Measurements from ENCODE around the gene BIRC5.
"Not testable (repeated sequence)": the region's sequence is repeated elsewhere in the genome, so short reads cannot be mapped to it uniquely, and the experiment has no call there.

The BIRC5 gene

DNA sequence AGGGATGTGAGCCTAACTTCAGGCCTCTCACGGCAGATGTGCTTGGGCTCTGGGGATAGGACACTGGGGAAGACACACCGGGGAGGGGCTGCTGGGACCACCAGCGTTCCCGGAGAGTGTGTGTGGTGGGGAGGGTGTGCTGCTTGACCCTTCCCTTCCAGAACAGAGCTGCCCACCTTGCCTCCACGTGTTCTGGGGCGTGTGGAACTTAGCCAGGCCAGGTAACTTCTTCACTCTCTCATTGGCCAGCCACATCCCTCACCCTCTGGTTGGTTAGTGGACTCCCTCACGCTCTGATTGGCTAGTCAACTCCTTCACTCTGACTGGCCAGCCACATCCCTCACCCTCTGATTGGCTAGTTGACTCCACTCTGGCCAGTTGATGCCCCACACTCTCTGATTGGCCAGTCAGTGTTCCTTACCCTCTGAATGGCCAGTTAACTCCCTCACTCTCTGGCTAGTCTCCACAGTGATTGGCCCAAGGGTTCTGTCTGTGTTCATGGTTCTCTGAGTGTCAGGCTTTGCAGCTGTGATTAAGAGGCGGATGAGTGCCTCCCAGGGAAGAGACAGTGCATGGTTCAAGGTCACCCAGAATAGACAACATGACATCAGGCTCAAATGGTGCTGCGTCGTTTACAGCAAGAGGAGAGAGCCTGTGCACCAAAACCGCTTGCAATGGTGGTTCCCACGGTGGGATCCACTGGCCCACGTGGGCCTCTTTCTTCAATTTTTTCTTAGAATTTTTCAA is 27.4 kb downstream of the BIRC5 start:
- no peak for DNase-seq

DNA sequence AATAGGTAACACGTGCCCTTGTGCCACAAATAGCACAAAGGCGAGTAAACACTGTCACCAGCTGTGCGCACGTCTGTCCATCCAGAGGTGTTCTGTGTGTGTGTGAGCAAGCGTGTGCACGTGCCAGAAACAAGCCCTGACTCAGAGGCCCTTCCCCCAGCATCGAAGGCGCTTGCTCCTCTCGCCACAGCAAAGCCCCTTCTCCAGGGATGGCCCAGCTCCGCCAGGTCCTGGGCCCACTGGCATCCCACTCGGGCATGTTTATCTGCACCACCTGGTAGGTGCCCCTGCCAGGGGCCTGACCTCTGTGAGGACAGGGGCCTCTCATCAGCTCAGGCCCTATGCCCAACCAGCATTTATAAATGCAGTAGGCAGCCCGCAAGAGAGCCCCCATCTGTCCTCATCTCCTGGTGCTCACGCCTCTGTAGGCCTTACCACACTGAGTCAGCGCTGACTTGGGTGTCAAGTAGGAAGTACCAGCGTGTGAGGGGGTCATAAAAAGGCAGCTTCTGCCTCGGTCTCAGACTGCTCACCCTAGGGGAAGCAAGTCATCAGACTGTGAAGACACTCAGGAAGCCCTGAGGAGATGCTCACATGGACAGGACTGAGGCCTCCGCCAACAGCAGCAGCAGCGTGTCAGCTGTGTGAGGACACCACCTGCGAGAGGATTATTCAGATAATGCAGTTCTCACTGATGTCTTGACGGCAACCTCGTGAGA is 28.1 kb downstream of the BIRC5 start:
- DNase-seq, result no peak

- no peak for DNase-seq
These were observed 33.3 kb downstream of the BIRC5 start for GRCh38 chr17:78247304-78247703.

- no peak for DNase-seq
These were observed 34.2 kb downstream of the BIRC5 start for GRCh38 chr17:78248051-78248914.

DNA sequence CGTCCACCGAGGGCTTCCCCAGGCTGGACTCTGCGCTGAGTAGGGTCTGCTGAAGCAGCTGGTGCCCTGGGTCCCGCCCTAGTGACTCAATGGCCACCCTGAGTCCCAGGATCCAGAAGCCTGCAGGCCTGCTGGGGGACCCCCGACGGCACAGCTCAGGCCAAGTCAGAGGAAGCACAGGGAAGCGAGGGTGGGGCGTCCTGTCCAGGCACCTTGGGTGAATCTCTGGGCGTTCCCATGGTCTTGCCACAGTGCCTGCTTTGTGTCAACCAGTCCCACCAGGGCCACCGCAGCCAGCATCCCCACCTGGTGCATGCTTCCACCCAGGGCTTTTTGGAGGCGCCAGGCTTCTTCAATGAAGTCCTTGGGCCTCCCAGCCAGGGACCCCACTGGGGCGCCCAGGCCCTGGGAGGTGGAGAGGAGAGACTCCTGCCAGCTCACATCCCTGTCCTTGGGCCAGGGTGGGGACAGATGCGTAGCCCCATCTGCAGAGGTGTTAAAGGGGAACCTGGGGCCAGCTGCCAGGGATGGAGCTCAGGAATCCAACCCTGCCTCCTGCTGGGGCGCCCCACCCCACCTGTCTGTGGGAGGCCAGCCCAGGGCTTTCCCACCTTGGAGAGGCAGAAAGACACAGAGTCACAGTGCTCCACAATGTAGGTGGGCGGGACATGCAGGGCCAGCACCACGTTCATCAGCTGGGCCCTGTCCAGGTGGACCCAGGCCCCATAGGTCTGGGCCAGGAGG is 35.2 kb downstream of the BIRC5 start:
- DNase-seq, result no peak

- no peak for DNase-seq
These were observed 36.1 kb downstream of the BIRC5 start for GRCh38 chr17:78249818-78250806.

GRCh38 chr17:78250891-78251772 is 37.1 kb downstream of the BIRC5 start:
- DNase-seq, result peak; percentile 85

DNA sequence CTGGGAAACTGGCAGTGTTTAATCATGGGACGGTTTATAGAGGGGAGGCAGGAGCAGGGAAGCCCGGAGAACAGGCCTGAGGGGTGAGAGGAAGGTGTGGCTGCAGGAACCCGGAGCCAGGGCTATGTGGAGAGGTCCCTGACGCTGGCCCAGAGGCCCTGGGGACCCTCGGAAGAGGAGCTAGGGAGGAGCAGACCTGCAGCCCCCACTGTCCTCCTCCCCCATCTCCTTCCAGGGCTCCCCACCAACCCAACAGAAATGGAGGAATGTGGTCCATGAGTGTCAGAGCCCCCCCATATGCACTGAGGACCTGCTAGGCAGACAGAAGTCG is 37.7 kb downstream of the BIRC5 start:
- DNase-seq, result no peak

DNA sequence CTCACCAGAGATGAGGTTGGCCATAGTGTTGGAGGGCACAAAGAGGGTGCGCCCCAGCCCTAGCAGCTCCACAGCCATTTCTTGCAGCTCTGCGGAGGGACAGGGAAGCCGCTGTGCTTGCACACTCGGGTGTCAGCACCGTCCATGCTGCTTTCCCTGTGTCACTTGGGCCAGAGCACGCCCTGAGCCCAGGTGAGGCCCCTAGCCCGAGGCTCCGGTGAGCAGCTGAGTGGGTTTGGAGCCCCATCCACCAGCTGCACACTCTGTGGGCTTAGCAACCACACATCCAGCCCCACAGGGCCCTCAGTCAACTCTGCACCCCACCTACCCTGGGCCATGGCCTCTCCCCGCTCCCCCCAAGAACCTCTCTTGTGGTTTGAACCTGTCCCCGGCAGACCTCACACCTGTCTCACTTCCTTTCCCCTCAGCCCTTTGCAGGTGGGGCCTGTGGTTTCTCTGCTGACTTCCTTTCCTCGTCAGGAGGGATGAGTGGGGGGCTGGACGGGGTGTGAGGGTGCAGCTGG is 38.1 kb downstream of the BIRC5 start:
- peak; percentile 30 for DNase-seq

DNA sequence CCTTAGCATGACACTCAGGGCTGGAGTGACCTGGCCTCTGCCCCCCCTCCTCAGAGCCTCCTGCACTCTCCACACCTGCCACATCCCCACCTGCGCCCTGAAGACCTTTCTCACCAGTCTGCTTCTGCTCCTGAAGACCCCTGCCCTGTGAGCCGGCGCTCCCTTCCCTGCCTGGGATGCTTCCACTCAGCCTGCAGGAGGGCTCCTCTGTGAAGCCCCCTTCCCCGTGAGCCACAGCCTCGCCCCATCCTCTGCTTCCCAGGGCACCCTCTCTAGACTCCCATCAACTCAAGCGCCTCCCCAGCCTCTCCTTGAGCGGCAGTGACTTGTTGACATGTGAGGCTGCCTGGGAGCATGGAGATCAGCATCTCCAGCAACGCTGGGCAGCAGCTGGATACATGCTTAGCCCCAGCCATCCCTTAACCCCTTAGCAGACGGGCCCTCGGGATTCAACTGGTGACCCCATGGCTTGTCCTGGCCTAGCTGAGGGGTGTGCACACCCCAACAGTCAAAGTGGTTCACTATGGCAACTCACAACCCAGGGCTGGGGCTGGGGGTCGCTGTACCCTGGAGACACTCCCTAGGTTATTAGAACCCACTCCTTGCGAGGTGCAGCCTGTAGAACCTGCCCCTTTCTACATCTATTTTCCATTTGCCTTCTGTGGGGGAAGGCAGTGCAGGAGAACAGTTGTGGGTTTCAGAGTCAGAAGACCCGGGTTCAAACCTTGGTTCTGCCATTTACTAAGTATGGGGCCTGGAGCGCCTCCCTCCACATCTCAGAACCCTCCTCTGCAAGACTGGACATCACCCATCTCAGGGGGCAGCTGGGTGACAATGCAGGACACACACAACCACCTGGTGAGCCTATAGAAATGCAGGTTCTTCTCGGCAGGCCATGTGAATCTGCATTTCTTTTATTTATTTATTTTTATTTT is 38.9 kb downstream of the BIRC5 start:
- DNase-seq, result no peak

DNA sequence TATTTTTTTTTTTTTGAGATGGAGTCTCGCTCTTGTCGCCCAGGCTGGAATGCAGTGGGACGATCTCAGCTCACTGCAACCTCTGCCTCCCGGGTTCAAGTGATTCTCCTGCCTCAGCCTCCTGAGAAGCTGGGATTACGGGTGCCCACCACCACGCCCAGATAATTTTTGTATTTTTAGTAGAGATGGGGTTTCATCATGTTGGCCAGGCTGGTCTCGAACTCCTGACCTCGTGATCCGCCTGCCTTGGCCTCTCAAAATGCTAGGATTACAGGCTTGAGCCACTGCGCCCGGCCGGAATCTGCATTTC is 39.5 kb downstream of the BIRC5 start:
- not testable (repeated sequence) for DNase-seq

- DNase-seq, result peak; percentile 85
These were observed 40.1 kb downstream of the BIRC5 start for GRCh38 chr17:78253946-78254672.

DNA sequence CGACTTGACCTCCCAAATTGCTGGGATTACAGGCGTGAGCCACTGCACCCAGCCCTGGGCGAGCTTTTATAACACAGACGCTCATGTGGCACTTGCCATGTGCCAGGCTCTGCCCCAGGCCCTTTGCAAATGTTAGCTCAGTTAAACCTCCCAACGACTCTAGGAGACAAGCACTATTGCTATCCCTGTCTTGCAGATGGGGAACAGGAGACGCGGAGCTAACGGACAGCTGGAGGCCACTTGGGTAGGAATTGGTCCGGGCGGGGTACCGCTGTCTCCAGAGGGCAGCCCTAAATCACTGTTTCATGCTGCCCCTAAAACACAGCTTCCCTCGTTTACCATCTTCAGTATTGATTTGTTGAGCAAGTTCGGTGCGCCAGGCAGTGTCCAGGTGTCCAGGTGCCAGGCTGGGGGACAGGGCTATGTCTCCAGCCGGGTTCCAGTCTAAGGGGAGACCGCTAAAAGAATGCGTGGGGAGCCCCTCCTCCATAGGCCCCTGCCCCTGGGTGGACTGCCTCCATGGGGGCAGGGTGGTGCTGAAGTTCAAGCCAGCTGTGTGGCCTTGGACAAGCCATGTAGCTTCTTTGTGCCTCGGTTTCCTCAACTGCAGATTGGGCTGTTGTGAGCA is 41.1 kb downstream of the BIRC5 start:
- no peak for DNase-seq

DNA sequence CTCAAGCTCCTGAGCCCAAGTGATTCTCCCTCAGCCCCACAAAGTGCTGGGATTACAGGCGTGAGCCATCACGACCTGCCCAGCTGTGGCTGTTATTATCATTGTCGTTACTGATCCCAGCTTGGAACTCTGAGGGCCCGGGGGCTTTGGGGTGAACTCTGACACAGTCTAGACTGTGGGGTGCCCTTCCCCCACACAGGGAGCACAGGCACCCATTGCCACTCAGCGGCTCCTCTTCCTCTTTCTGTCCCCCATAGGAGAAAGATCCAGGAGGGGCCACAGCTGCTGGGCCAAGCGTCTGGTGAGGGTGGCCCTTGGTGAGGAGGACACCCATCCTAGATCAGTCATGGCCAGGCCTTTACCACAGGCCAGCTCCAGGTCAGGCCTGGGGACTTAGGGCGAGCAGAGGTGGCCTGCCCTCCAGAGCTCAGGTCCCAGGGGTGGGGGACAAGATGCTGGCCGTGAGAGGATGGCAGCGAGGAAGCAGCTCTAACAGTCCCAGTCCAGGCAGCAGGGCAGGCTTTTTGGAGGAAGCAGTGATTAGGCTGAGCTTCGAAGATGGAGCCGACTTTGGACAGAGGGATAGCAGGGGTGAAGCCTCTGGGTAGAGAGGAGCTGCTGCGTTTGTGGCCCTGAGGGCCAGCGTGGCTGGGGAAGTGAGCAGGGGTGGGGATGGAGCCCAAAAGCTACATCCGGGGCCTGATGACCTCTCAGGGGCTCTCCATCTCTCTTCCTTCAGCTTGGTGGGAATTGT is 42.1 kb downstream of the BIRC5 start:
- DNase-seq, result no peak

DNA sequence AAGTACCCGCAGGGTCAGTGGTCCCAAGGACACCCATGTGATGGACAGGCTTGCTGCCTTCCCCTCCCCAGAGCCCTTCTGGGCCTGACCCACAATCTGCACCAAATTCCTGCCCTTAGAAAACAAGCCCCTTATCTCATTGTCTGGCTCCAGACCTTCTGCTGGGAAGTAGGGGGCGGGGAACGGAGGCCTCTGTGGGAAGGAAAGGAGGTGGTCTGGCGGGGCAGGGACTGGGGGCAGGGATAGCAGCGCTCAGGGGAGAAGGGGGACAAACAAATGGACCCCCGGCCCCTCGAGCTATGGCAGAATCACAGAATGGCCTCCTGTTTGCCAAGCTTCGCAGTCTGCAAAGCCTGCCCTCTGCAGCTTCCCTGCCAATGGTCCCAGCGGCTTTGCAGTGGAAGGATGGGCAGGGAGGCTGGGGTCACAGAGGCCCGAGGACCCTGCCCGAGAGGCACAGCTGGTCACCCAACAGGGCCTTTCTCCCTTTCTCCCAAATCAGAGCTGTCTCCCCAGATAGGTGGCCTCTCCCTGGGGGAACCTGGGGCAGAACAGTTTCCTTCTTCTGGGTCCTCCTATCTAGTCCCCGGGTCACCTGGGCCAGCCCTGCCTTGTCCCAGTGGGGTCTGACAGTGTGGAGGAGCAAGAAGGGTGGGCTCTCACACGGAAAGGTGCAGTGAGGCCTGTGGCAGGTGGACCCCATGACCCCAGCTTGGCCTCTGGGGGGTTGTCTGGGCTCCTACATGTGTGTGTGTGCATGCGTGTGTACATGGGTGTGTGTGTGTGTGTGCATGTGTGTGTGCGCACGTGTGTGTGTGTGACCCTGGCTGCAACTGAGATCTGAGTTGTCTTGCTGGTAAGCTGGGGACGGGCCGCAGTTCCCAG is 42.9 kb downstream of the BIRC5 start:
- DNase-seq, result no peak

DNA sequence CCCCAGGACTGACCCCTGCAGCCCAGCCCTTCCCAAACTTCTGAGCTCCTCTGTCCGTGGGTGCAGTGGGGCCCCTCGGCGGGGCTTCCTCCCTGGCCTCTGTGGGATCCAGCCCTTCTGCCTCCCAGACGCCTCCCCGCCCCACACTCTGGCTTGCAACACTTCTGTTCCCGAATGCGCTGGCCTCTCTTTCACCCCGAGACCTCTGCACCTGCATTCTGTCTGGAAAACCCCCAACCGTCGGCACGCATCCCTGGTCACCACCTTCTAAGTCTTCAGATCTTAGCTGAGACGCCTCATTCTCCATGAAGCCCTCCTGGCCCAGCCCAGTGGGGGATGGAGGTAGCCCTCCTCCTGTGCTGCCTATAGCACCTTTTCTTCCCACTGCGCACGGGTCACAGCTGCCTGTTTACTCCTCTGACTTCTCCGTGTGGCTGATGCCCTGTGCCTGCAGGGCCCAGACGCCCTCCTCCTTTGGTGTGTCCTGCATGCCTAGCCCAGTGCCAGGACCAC is 43.8 kb downstream of the BIRC5 start:
- DNase-seq, result peak; percentile 47

All from stimulated activated CD4-positive, alpha-beta T cell treated with anti-CD3 and anti-CD28 coated beads, Interleukin-4, amount 100 ng/mL, for 1 hour (primary cell).